Karpas-422 (cell line): ENCODE measurements around the gene PPP5C. TPM values are rescaled to one million over a fixed set of nuclear protein-coding genes. Genes with fewer than 3 reads are reported as not detected.

Experiments
- DNase-seq: peaks from one replicate; pipeline ENCODE4 v3.0.0-alpha.2; 2015
- H2AFZ ChIP-seq: fragments of 200-600 bp; sonication (generic); 2 replicates; pipeline ENCODE4 v1.6.1; 2014; ENCODE audit warnings: antibody characterized with exemption, low read length, mixed read lengths
- H3K27ac ChIP-seq: fragments of 200-600 bp; sonication (generic); 2 replicates; pipeline ENCODE4 v1.5.1; 2014; ENCODE audit warnings: mild to moderate bottlenecking, low read length, moderate library complexity
- H3K27me3 ChIP-seq: fragments of 200-600 bp; sonication (generic); 2 replicates; pipeline ENCODE4 v1.6.1; 2014; ENCODE audit warnings: low read length, mixed read lengths
- H3K36me3 ChIP-seq: fragments of 200-600 bp; sonication (generic); 2 replicates; pipeline ENCODE4 v1.6.1; 2014; ENCODE audit warnings: low read length, mixed read lengths; ENCODE audit not compliant: insufficient read depth
- H3K4me1 ChIP-seq: fragments of 200-600 bp; sonication (generic); 2 replicates; pipeline ENCODE4 v1.6.1; 2014; ENCODE audit warnings: mild to moderate bottlenecking, low read length, mixed read lengths
- H3K4me2 ChIP-seq: fragments of 200-600 bp; sonication (generic); 2 replicates; pipeline ENCODE4 v1.6.1; 2014; ENCODE audit warnings: low read length, low read depth, mild to moderate bottlenecking; ENCODE audit not compliant: poor library complexity, severe bottlenecking
- H3K4me3 ChIP-seq: fragments of 200-600 bp; sonication (generic); 2 replicates; pipeline ENCODE4 v1.5.1; 2014; ENCODE audit warnings: mild to moderate bottlenecking, antibody characterized with exemption, low read length, mixed read lengths
- H3K79me2 ChIP-seq: fragments of 200-600 bp; sonication (generic); 2 replicates; pipeline ENCODE4 v1.6.1; 2014; ENCODE audit warnings: mild to moderate bottlenecking, low read length, mixed read lengths
- H3K9ac ChIP-seq: fragments of 200-600 bp; sonication (generic); 2 replicates; pipeline ENCODE4 v1.6.0; 2014; ENCODE audit warnings: low read length
- H3K9me2 ChIP-seq: fragments of 200-600 bp; sonication (generic), shearing (Covaris generic); replicated peaks from 2 replicates; pipeline ENCODE4 v1.6.0; 2014; ENCODE audit warnings: mild to moderate bottlenecking, low read length, moderate library complexity; ENCODE audit not compliant: insufficient read depth
- H3K9me3 ChIP-seq: fragments of 300-700, 200-600 bp; sonication (generic); 2 replicates; pipeline ENCODE4 v1.6.1; 2014; ENCODE audit warnings: low read length, mixed read lengths
- H4K20me1 ChIP-seq: fragments of 200-600 bp; sonication (generic); 2 replicates; pipeline ENCODE4 v1.6.1; 2014; ENCODE audit warnings: mild to moderate bottlenecking, antibody characterized with exemption, low read length, low read depth; ENCODE audit not compliant: insufficient read depth
- total RNA-seq: library from RNA; depleted of rRNA; stranded (reverse); fragments of >200 nt; shearing (Covaris generic); gene quantifications from 2 replicates; pipeline ENCODE4 v1.2.3, GENCODE V29; 2014; ENCODE audit warnings: low replicate concordance

The PPP5C gene
- total RNA-seq, 1 experiment from 2014 or later = 31.1 TPM

DNA sequence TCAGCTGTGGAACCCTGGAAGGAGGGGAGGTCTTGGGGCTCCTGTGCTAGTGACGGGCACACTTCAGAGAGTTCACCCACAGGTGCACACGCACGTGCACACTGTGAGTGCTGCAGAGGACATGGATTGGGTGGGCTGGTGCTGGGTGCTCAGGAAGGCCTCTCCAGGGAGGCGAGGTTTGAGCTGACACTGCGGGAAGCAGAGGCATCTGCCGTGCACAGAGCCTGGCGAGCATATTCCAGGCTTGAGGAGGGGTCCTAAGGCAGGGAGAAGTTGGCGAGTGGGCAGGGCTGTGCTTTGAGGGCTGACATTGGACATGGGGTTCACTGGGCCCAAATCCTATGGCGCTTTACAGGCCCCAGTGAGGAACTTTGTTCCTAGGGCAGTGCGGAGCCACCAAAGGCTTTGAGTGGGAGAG is 40.8 kb downstream of the PPP5C start:
- no peaks in the 10 kb centered on the region for H3K79me2 ChIP-seq
- H3K36me3 ChIP-seq = peaks cover 18% of the 10 kb centered on the region
- H3K9me2 ChIP-seq = no peaks in the 10 kb centered on the region
- H3K4me2 ChIP-seq = no peak overlapping the region
- H3K27ac ChIP-seq = no peak overlapping the region
- no peak overlapping the region for H2AFZ ChIP-seq
- H3K9me3 ChIP-seq = no peaks in the 10 kb centered on the region
- H3K27me3 ChIP-seq = no peaks in the 10 kb centered on the region
- DNase-seq = no peak
- 0 out of 2 replicates have a peak, but pooled peaks cover 3% of the 10 kb centered on the region for H4K20me1 ChIP-seq
- H3K9ac ChIP-seq = no peak overlapping the region
- H3K4me3 ChIP-seq = no peak overlapping the region
- H3K4me1 ChIP-seq = no peaks in the 10 kb centered on the region

DNA sequence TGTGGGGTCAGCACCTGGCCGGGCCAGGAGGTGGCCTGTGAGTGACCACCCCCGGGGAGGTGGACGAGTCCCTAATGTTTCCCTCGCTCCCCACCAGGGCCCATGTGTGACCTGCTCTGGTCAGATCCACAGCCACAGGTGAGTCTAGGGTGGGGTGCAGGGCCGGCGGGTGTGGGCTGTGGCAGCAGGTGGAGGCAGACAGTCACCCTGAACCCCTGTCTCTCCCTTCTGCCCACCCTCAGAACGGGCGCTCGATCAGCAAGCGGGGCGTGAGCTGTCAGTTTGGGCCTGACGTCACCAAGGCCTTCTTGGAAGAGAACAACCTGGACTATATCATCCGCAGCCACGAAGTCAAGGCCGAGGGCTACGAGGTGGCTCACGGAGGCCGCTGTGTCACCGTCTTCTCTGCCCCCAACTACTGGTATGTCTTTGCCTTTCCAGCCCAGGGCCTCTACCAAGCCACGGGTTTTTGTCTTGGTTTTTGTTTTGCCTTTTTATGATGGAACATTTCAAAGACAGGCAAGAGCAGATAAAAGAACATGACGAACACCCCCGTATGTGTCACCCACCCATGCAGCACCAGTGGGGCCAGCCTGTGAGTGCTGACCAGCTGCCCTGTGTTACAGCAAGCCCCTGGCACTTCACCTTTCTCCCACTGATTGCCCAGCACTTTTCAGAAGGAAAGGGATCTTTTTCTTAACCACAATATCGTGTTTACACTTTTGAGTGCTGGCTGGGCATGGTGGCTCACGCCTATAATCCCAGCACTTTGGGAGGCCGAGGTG is 41.6 kb downstream of the PPP5C start:
- no peak for DNase-seq
- H2AFZ ChIP-seq = no peak overlapping the region
- H3K27me3 ChIP-seq = no peaks in the 10 kb centered on the region
- peaks cover 18% of the 10 kb centered on the region for H3K36me3 ChIP-seq
- no peak overlapping the region for H3K4me2 ChIP-seq
- no peaks in the 10 kb centered on the region for H3K4me1 ChIP-seq
- H3K4me3 ChIP-seq = no peak overlapping the region
- H3K9me3 ChIP-seq = no peaks in the 10 kb centered on the region
- H3K9me2 ChIP-seq = no peaks in the 10 kb centered on the region
- H3K79me2 ChIP-seq = no peaks in the 10 kb centered on the region
- no peak overlapping the region for H3K27ac ChIP-seq
- H3K9ac ChIP-seq = no peak overlapping the region
- 0 out of 2 replicates have a peak, but pooled peaks cover 3% of the 10 kb centered on the region for H4K20me1 ChIP-seq

DNA sequence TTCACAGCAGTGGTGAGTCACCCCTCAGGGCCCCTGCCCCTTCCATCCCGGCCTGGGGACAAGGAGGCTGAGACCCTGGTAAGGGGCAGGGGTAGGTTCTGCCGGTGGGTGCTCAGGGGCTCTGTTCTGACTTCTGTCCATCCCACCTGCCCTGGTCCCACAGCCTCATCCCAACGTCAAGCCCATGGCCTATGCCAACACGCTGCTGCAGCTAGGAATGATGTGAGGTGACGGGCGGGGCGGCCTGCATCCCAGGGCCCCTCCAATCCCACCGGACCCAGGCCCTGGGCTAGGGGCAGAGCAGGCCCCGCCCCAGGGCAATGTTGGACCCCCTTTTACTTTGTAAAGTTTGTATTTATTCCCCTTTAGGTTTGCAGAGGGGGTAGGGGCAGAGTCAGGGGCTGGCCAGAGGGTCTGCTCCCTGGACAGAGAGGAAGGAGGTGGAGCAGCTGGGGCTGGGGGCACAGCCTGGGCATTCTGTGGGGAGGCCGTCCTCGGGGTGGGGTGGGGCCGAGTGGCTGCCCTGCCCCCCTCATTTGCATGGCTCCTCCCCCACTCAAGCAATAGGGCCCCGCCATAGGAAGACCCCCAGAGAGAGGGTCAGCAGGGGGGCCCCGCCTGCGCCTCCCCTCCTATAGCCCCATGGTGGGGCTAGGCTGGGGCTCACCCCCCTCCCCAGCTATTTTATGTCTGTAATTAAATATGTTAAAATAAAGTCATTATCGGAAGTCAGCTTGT is 43.4 kb downstream of the PPP5C start:
- DNase-seq = no peak
- Histone ChIP-seq H3K79me2 (no peaks in the 10 kb centered on the region), H3K9ac (no peak overlapping the region), H3K4me3 (no peak overlapping the region), H3K36me3 (peaks cover 12% of the 10 kb centered on the region), H3K9me2 (no peaks in the 10 kb centered on the region), H4K20me1 (0 out of 2 replicates have a peak, but pooled peaks cover 3% of the 10 kb centered on the region), H2AFZ (no peak overlapping the region), H3K4me2 (no peak overlapping the region), H3K9me3 (no peaks in the 10 kb centered on the region), H3K27me3 (no peaks in the 10 kb centered on the region), H3K27ac (no peak overlapping the region), H3K4me1 (no peaks in the 10 kb centered on the region)

DNA sequence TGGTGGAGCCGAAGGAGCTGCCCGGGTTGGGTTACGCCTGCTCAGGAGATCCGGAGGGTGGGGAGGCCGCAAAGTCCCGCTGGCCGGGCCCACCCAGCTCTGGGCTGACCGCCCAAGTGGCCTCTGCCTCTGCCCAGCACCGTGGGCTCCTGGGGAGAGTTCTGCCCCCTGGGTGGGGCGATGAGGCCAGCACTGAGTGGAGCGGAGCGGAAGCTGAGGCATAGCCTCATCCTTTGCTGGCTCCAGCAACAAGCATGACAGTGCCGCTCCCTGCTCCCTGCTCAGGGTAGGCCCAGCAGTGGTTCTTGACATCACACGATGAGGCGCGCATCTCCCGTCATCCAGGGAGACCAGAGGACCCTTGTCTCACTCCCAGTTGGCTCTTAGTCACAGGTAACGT is 44.0 kb downstream of the PPP5C start:
- H3K36me3 ChIP-seq = peaks cover 12% of the 10 kb centered on the region
- no peaks in the 10 kb centered on the region for H3K27me3 ChIP-seq
- no peak overlapping the region for H3K4me2 ChIP-seq
- H3K79me2 ChIP-seq = no peaks in the 10 kb centered on the region
- H3K9me2 ChIP-seq = no peaks in the 10 kb centered on the region
- DNase-seq = no peak
- no peak overlapping the region for H2AFZ ChIP-seq
- H3K9me3 ChIP-seq = no peaks in the 10 kb centered on the region
- H4K20me1 ChIP-seq = 0 out of 2 replicates have a peak, but pooled peaks cover 3% of the 10 kb centered on the region
- H3K4me1 ChIP-seq = no peaks in the 10 kb centered on the region
- no peak overlapping the region for H3K4me3 ChIP-seq
- no peak overlapping the region for H3K9ac ChIP-seq
- H3K27ac ChIP-seq = no peak overlapping the region

DNA sequence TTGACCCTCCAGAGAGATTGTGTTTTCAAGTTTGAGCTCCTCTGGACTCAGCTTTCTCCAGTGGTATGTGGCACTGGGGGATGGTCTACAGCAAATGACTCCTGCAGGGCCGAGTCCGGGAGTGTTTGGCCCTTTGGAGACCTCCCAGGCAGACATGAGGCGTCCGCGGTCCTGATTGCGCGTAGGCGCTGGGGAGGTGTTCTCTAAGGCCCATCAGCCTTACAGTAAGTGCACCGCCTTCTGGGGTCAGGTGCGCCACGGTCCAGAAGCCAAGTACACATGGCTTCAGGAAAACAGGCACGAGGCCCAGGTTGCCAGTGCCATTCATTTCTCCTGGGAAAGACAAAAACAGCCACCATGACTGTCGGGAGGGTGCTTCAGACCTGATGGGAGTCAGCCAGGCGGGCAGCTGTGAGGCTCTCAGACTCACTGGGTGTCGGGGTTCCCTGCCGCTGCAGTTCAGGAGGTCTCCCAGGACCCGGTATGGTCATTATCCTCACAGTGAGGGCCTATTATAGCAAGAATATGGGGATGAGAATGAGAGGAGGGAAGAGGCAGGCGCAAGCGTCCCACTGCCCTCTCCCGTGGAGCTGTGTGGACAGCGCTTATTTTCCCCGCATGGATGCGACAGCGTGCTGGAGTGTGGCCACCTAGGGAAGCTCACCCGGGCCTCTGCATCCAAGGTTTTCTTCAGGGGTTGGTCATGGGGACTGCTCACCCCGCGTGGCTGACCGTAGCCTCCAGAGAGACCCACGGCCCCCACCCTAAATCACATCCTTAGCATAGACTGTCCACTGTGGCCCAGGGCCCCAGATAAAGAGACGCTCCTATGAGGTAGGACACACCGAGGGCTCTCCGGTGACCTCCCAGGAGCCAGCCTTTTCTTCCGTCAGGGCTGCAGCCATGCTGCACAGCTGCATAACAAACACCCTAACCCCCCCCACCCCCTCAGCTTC is 44.7 kb downstream of the PPP5C start:
- no peaks in the 10 kb centered on the region for H3K79me2 ChIP-seq
- no peak overlapping the region for H3K9ac ChIP-seq
- H3K27me3 ChIP-seq = no peaks in the 10 kb centered on the region
- no peak overlapping the region for H3K27ac ChIP-seq
- H3K4me1 ChIP-seq = no peaks in the 10 kb centered on the region
- DNase-seq = no peak
- peaks cover 12% of the 10 kb centered on the region for H3K36me3 ChIP-seq
- H3K9me2 ChIP-seq = no peaks in the 10 kb centered on the region
- H2AFZ ChIP-seq = no peak overlapping the region
- H3K4me2 ChIP-seq = no peak overlapping the region
- H3K9me3 ChIP-seq = no peaks in the 10 kb centered on the region
- no peak overlapping the region for H3K4me3 ChIP-seq
- H4K20me1 ChIP-seq = 0 out of 2 replicates have a peak, but pooled peaks cover 3% of the 10 kb centered on the region

DNA sequence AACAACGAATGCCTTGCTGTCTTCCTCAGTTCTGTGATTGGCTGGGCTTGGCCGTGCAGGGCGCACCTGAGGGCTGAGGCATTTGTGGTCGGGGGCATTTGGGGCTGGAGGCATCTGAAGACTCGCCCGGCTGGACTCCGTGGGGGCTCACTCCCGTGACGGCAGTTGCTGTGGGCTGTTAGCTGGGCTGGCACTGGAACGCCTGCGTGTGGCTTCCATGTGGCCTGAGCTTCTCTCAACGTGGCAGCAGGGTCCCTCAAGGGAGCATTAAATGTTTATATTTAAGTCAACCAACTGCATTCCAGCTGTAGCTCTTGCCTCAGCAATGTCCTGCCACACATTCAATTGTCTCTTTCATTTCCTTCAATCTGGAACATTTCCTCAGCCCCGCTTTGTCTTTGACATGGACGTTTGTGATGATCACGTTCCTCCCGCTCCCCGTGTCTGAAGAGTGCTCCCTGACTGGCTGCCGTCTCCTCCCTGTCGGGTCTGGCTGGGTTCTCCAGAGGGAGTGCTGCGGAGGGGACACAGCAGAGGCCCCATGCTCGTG is 45.4 kb downstream of the PPP5C start:
- Histone ChIP-seq H3K36me3 (peaks cover 12% of the 10 kb centered on the region), H3K9me3 (no peaks in the 10 kb centered on the region), H3K4me1 (no peaks in the 10 kb centered on the region), H3K79me2 (no peaks in the 10 kb centered on the region), H4K20me1 (0 out of 2 replicates have a peak, but pooled peaks cover 3% of the 10 kb centered on the region), H3K9ac (no peak overlapping the region), H3K27ac (no peak overlapping the region), H2AFZ (no peak overlapping the region), H3K4me3 (no peak overlapping the region), H3K4me2 (no peak overlapping the region), H3K9me2 (no peaks in the 10 kb centered on the region), H3K27me3 (no peaks in the 10 kb centered on the region)
- no peak for DNase-seq

DNA sequence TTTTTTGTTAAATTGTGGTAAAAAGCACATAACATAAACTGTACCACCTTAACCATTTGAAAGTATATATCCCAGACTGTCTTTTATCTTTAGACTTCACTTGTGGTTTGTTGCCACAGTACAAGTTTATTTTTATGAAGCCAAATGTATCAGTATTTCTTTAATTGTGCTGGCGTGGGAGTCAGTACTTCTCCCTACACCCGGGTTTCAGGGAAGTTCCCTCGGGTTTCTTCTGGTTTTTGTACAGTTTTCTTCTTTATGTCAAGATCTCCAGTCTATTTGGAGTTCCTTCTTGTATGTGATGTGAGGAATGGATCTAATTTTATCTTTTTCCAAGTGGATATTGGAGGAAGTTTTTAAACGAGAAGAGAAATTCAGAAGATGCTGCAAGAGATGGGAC is 46.0 kb downstream of the PPP5C start:
- Histone ChIP-seq H2AFZ (no peak overlapping the region), H4K20me1 (0 out of 2 replicates have a peak, but pooled peaks cover 3% of the 10 kb centered on the region), H3K9me3 (no peaks in the 10 kb centered on the region), H3K36me3 (peaks cover 9% of the 10 kb centered on the region), H3K79me2 (no peaks in the 10 kb centered on the region), H3K4me3 (no peak overlapping the region), H3K4me2 (no peak overlapping the region), H3K9ac (no peak overlapping the region), H3K9me2 (no peaks in the 10 kb centered on the region), H3K27me3 (no peaks in the 10 kb centered on the region), H3K27ac (no peak overlapping the region), H3K4me1 (no peaks in the 10 kb centered on the region)
- no peak for DNase-seq
